Measurements from ENCODE around the gene NTRK3.

DNA sequence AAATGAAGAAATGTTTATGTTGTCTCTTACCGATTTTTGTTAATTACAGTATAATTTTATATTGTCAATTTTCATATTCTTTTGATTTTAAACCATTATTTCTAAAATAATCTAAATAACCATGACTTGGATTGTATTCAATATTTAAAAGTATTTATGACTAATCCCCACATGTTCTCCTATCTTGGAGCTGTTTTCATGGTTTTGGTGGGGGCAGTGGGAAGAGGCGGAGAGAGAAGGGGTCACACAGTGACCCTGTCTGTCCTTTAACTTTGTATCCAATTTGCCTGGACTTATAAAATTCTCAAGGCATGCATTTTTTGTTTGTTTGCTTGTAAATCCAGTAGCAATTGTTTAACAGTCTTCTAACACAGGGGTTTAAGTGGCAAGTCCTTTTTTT is 407.4 kb downstream of the NTRK3 start:
- TF ChIP-seq, protein P1, sequence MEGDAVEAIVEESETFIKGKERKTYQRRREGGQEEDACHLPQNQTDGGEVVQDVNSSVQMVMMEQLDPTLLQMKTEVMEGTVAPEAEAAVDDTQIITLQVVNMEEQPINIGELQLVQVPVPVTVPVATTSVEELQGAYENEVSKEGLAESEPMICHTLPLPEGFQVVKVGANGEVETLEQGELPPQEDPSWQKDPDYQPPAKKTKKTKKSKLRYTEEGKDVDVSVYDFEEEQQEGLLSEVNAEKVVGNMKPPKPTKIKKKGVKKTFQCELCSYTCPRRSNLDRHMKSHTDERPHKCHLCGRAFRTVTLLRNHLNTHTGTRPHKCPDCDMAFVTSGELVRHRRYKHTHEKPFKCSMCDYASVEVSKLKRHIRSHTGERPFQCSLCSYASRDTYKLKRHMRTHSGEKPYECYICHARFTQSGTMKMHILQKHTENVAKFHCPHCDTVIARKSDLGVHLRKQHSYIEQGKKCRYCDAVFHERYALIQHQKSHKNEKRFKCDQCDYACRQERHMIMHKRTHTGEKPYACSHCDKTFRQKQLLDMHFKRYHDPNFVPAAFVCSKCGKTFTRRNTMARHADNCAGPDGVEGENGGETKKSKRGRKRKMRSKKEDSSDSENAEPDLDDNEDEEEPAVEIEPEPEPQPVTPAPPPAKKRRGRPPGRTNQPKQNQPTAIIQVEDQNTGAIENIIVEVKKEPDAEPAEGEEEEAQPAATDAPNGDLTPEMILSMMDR (optimal IDR thresholded peaks at IDR 0.05 in 1 of 3, IDR thresholded peaks at IDR 0.05 in 1 of 3, conservative IDR thresholded peaks at IDR 0.05 in 1 of 3; ENCODE audit: extremely low read depth in 1 of 3, insufficient read depth in 2 of 3, low read length in 3 of 3) = no peak
- no peak for TF ChIP-seq EZH2 (IDR thresholded peaks at IDR 0.05; ENCODE audit: low read length)
